Cerebellar nuclear complex (tissue), 1 donor: ENCODE data around the gene IL18R1.

ENCODE experiments used
- DNase-seq, 2 experiments: peaks; one replicate each; lab custom pipeline; 2025; lab: John Stamatoyannopoulos, UW

The IL18R1 gene

GRCh38 chr2:102433973-102434654 is 78.5 kb downstream of the IL18R1 start:
- DNase-seq: no peak

GRCh38 chr2:102434655-102435381 is 79.2 kb downstream of the IL18R1 start:
- DNase-seq: no peak

- no peak for DNase-seq
Observed at GRCh38 chr2:102435741-102436140, 80.1 kb downstream of the IL18R1 start.

- DNase-seq: no peak
Observed at GRCh38 chr2:102436323-102436722, 80.7 kb downstream of the IL18R1 start.

- DNase-seq: no peak
Observed at GRCh38 chr2:102437122-102437521, 81.5 kb downstream of the IL18R1 start.

GRCh38 chr2:102438111-102438510 is 82.5 kb downstream of the IL18R1 start:
- DNase-seq: no peak

- no peak for DNase-seq
Observed at GRCh38 chr2:102438578-102438977, 83.0 kb downstream of the IL18R1 start.

GRCh38 chr2:102439065-102439695 is 83.6 kb downstream of the IL18R1 start:
- DNase-seq: no peak

GRCh38 chr2:102442967-102443828 is 87.6 kb downstream of the IL18R1 start:
- no peak for DNase-seq

DNA sequence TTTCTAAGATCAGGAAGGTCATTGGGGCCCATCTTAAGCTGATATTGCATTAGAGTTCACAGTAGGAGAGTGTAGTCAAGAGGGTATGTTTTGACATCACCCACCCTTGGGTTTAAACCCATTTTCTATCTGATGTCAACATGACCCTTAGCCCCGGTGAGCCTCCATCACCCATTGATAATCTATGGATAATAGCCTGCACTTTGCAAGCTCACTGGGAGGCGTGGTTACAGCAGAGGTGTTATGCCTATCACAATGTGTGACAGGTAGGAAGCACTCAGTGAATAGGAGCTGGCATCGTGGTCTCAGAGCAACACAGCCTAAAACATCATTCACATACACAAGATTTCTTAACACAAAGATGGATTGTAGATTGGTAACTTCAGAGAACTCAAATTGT is 88.6 kb downstream of the IL18R1 start:
- DNase-seq: no peak

GRCh38 chr2:102446936-102447335 is 91.3 kb downstream of the IL18R1 start:
- DNase-seq: no peak
